Upper lobe of left lung (tissue), 6 donors: Measurements from ENCODE around the gene R3HDM4. TPM values are rescaled to one million over a fixed set of nuclear protein-coding genes. Genes with fewer than 3 reads are reported as not detected.

Source experiments
- ATAC-seq, 2 donors: fragments of 200-7000 bp; cut with Tn5 transposase; one replicate each; pipeline ENCODE4 v1.9.1; 2022; ENCODE audit warnings: mild to moderate bottlenecking in 2 of 2, moderate library complexity in 2 of 2; ENCODE audit not compliant: low FRiP score in 2 of 2
- DNase-seq, 2 donors: peaks; one replicate each; pipeline ENCODE4 v3.0.0-alpha.2; 2019 to 2020
- H3K27ac ChIP-seq, 4 donors: fragments of 200-600 bp; sonication (generic); one replicate each; pipeline ENCODE4 v1.5.1; 2016 to 2019
- H3K27me3 ChIP-seq, 4 donors: fragments of 200-600 bp; sonication (generic); one replicate each; pipeline ENCODE4 v1.5.1; 2017 to 2019
- H3K36me3 ChIP-seq, 4 donors: fragments of 200-600 bp; sonication (generic); one replicate each; pipeline ENCODE4 v1.5.1; 2016 to 2019
- H3K4me1 ChIP-seq, 4 donors: fragments of 200-600 bp; sonication (generic); one replicate each; pipeline ENCODE4 v1.5.1; 2018 to 2019
- H3K4me3 ChIP-seq, 4 donors: fragments of 200-600 bp; sonication (generic); one replicate each; pipeline ENCODE4 v1.5.1; 2017 to 2019; ENCODE audit warnings: mild to moderate bottlenecking in 2 of 4, moderate library complexity in 1 of 4
- H3K9me3 ChIP-seq, 4 donors: fragments of 200-600 bp; sonication (generic); one replicate each; pipeline ENCODE4 v1.5.1; 2018 to 2019
- EP300 ChIP-seq, 4 donors: sonication (generic); formaldehyde crosslinking; IDR thresholded peaks; one replicate each; pipeline ENCODE4 v1.5.1; 2017; ENCODE audit warnings: antibody characterized with exemption in 4 of 4, control low read depth in 2 of 4
- POLR2A ChIP-seq, 4 donors: fragments of 450-650 bp; IDR thresholded peaks; one replicate each; pipeline ENCODE4 v1.5.1; 2016 to 2017; ENCODE audit warnings: antibody characterized with exemption in 4 of 4, mild to moderate bottlenecking in 2 of 4
- POLR2AphosphoS5 ChIP-seq, 2 donors: sonication (generic); formaldehyde crosslinking; IDR thresholded peaks; one replicate each; pipeline ENCODE4 v1.5.1; 2017; ENCODE audit warnings: antibody characterized with exemption in 2 of 2
- WGBS, 2 donors: methylation state at CpG; one replicate each; pipeline ENCODE4 v1.1.5; 2017 to 2018; 5-methylcytosine and 5-hydroxymethylcytosine counted together
- total RNA-seq, 6 donors: library from RNA; depleted of rRNA in 4 of 6; stranded (reverse); fragments of >200 nt in 4 of 6; gene quantifications; one replicate each; pipeline versions ENCODE4 v1.1.0 to v1.2.1, GENCODE V29; 2016 to 2021
- TF ChIP-seq, protein P1 (sequence below), 6 experiments: fragments of 450-650 bp in 4 of 6; fragments of 200-600 bp in 2 of 6; sonication (generic) in 2 of 6; IDR thresholded peaks; one replicate each; pipeline ENCODE4 v1.5.1; 2016 to 2019; ENCODE audit warnings: antibody characterized with exemption in 6 of 6
- donor health status: DM: no; HTN: no; CAD: no; lungs with moderate emphysema.
- donor health status: DM: no; HTN: yes; CAD: no; lungs with severe emphysema.

Gene R3HDM4
- total RNA-seq, 6 donors from 2014 or later: 39.6 to 71.2 (median 63.3) TPM

GRCh38 chr19:861141-861755 is 51.8 kb downstream of the R3HDM4 start:
- peak overlapping the region in 3 of 4 donors; percentile 39 to 57 (median 48) for H3K4me3 ChIP-seq
- no peaks in the 10 kb centered on the region for H3K36me3 ChIP-seq
- TF ChIP-seq, protein P1, sequence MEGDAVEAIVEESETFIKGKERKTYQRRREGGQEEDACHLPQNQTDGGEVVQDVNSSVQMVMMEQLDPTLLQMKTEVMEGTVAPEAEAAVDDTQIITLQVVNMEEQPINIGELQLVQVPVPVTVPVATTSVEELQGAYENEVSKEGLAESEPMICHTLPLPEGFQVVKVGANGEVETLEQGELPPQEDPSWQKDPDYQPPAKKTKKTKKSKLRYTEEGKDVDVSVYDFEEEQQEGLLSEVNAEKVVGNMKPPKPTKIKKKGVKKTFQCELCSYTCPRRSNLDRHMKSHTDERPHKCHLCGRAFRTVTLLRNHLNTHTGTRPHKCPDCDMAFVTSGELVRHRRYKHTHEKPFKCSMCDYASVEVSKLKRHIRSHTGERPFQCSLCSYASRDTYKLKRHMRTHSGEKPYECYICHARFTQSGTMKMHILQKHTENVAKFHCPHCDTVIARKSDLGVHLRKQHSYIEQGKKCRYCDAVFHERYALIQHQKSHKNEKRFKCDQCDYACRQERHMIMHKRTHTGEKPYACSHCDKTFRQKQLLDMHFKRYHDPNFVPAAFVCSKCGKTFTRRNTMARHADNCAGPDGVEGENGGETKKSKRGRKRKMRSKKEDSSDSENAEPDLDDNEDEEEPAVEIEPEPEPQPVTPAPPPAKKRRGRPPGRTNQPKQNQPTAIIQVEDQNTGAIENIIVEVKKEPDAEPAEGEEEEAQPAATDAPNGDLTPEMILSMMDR (IDR thresholded peaks at IDR 0.05): no peak
- no peak for TF ChIP-seq EP300 (IDR thresholded peaks at IDR 0.05)
- no peak for TF ChIP-seq POLR2AphosphoS5 (IDR thresholded peaks at IDR 0.05)
- TF ChIP-seq POLR2A (IDR thresholded peaks at IDR 0.05): no peak
- DNase-seq (no peak), ATAC-seq (no peak)
- H3K4me1 ChIP-seq: peaks cover 23 to 56% (median 39%) of the 10 kb centered on the region in 4 donors
- peak overlapping the region in 1 of 4 donors; percentile 83 for H3K27ac ChIP-seq
- H3K27me3 ChIP-seq: peaks cover 0 to 2% (median 0%) of the 10 kb centered on the region in 4 donors
- 57 to 68% methylated on average over 10 to 32 of the region's 35 CpGs for WGBS, 2 donors
- no peaks in the 10 kb centered on the region for H3K9me3 ChIP-seq

DNA sequence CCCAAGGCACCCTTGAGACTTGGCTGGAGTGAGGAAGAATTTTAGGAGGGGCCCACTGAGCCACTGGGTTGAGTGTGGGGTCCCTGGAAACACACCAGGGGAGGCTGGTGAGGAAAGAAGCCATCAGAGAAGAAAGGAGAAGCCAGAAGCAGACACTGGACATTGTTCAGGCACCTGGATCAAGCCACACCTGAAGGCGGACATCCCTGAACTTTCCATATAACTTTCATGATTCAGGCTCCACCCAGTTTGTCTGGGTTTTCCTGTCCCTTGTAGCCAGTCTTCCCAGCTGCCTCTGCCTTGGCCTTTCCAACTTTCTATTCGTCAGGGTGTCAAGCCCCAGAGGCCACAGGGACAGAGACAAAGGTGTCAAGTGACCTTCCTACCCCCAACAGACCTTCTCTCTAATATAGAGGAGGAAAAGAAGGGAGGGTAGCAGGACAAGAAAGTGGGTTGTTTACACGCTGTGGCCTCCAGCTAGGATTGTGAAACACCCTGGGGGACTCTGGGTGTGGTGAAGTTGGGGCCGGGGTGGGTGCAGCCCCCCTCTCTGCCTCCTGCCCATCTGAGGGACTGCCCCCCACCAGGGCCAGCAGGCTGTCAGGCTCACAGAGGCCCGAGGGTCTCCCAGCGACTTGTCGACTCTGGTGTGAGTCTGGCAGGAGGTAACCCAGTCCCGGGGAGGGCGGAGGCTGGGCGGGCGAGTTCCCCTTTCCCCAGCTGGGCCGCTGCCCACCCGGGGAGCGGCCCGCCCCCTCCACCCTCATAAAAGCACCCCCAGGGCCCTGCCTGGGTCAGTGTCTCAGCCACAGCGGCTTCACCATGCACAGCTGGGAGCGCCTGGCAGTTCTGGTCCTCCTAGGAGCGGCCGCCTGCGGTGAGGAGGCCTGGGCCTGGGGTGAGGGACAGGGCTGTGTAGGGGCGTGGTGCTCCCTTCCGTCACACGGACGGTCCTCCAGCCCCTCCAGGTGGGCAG is 53.9 kb downstream of the R3HDM4 start, which contains the start of gene CFD:
TSS of gene CFD (plus strand) at position 797 of the 976 bp plus-strand sequence. CDS start at position 823, 26 bp downstream.
- ATAC-seq (peak in 1 of 2 donors; percentile 78), DNase-seq (peak; percentile 69 to 92)
- TF ChIP-seq POLR2A (IDR thresholded peaks at IDR 0.05) (peak in 1 of 4 donors; percentile 87), POLR2AphosphoS5 (IDR thresholded peaks at IDR 0.05) (peak; percentile 58 to 68), EP300 (IDR thresholded peaks at IDR 0.05) (no peak)
- TF ChIP-seq, protein P1 (IDR thresholded peaks at IDR 0.05): no peak
- 40 to 43% methylated on average over 8 to 15 of the region's 24 CpGs for WGBS, 2 donors
- Histone ChIP-seq H3K36me3 (no peaks in the 10 kb centered on the region), H3K4me3 (peak within 1 kb of the TSS; percentile 39 to 57 (median 46)), H3K27me3 (peaks cover 0 to 2% (median 0%) of the 10 kb centered on the region in 4 donors), H3K9me3 (no peaks in the 10 kb centered on the region), H3K4me1 (peaks cover 23 to 55% (median 39%) of the 10 kb centered on the region in 4 donors), H3K27ac (peak within 1 kb of the TSS; percentile 58 to 87 (median 71))

- H3K9me3 ChIP-seq: no peaks in the 10 kb centered on the region
- H3K4me3 ChIP-seq: no peak overlapping the region
- peaks cover 21 to 47% (median 35%) of the 10 kb centered on the region in 4 donors for H3K4me1 ChIP-seq
- DNase-seq: no peak
- H3K27me3 ChIP-seq: peaks cover 0 to 3% (median under 1%) of the 10 kb centered on the region in 4 donors
- 81 to 83% methylated on average over 9 of the region's 9 CpGs for WGBS, 2 donors
- no peak for TF ChIP-seq POLR2A (IDR thresholded peaks at IDR 0.05)
- TF ChIP-seq EP300 (IDR thresholded peaks at IDR 0.05): no peak
- peak overlapping the region in 1 of 4 donors; percentile 87 for H3K27ac ChIP-seq
- H3K36me3 ChIP-seq: no peaks in the 10 kb centered on the region
- no peak for ATAC-seq
Measured at GRCh38 chr19:858284-858683, 54.7 kb downstream of the R3HDM4 start.

- Histone ChIP-seq H3K4me3 (no peak overlapping the region), H3K27ac (no peak overlapping the region), H3K4me1 (peaks cover 10 to 43% (median 23%) of the 10 kb centered on the region in 4 donors), H3K9me3 (no peaks in the 10 kb centered on the region), H3K27me3 (peaks cover 0 to 15% (median 9%) of the 10 kb centered on the region in 4 donors), H3K36me3 (no peaks in the 10 kb centered on the region)
- TF ChIP-seq, protein P1 (IDR thresholded peaks at IDR 0.05): no peak
- TF ChIP-seq POLR2AphosphoS5 (IDR thresholded peaks at IDR 0.05): no peak
- no peak for TF ChIP-seq EP300 (IDR thresholded peaks at IDR 0.05)
- TF ChIP-seq POLR2A (IDR thresholded peaks at IDR 0.05): no peak
- 80 to 81% methylated on average over 2 to 35 of the region's 40 CpGs for WGBS, 2 donors
- ATAC-seq (no peak), DNase-seq (peak in 1 of 2 donors; percentile 84)
Measured at GRCh38 chr19:855566-856120, 57.4 kb downstream of the R3HDM4 start.
